ENCODE results near the gene MUC5AC.

The MUC5AC gene

DNA sequence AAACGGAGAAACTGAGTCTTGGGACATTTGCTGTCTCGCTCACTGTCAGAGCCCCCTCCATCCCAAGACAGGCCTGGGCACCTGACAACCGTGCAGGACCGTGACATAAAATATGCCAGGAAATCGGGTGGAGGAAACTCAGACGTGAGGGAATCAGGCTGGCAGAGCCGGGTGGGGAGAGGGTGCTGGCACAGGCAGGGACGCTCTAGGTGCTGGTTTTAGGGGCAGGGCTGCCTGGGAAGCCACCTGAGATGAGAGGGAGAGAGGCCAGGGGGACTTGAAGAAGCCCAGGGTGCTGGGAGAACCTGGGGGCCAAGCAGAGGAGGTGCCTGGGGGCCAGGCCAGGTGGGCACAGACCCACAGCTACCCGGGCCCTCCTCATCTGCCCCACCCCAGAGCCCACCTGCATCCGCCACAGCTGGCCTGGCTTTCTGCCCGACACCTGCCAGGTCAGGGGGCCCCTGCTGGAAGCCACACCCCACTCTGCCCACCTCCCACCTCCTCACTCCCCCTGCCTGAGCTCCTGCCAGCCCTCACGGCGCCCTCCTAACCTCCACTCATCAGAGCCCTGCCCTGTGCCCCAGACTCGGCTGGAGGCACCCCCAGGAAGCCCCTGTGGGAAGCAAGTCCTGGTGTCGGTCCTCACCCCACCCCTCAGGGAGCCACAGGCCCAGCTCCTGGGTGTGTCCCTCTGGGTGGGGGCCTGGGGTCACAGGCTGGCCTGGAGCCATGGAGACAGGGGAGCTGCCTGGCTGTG is 27.3 kb upstream of the MUC5AC start:
- no peak for TF ChIP-seq CTCF (IDR thresholded peaks at IDR 0.05; ENCODE audit: extremely low read depth, missing control alignments)
- DNase-seq (ENCODE audit: low spot score): peak; percentile 20

GRCh38 chr11:1131033-1131911 is 26.5 kb upstream of the MUC5AC start:
- no peak for TF ChIP-seq CTCF (IDR thresholded peaks at IDR 0.05; ENCODE audit: extremely low read depth, missing control alignments)
- no peak for DNase-seq (ENCODE audit: low spot score)

- DNase-seq (ENCODE audit: low spot score): no peak
- no peak for TF ChIP-seq CTCF (IDR thresholded peaks at IDR 0.05; ENCODE audit: extremely low read depth, missing control alignments)
Measured at GRCh38 chr11:1134848-1135445, 22.8 kb upstream of the MUC5AC start.

DNA sequence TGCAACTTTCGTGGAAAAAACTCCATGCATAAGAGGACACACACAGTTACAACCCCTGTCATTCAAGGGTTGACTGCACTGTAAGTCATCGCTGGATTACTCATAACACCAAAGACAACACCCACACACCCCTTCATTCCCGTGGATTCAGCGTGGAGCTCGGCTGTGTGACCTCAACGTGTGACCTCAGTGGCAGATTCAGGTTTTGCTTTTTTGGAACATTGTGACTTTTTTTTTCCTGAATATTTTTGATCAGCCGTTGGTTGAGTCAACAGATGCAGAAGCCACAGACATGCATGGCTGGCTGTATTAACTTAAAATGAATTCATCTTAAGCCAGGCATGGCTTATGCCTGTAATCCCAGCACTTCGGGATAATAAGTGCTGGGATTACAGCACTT is 19.7 kb upstream of the MUC5AC start:
- no peak for TF ChIP-seq CTCF (IDR thresholded peaks at IDR 0.05; ENCODE audit: extremely low read depth, missing control alignments)
- DNase-seq (ENCODE audit: low spot score): no peak

- no peak for TF ChIP-seq CTCF (IDR thresholded peaks at IDR 0.05; ENCODE audit: extremely low read depth, missing control alignments)
- DNase-seq (ENCODE audit: low spot score): no peak
Measured at GRCh38 chr11:1139441-1140083, 18.2 kb upstream of the MUC5AC start.

DNA sequence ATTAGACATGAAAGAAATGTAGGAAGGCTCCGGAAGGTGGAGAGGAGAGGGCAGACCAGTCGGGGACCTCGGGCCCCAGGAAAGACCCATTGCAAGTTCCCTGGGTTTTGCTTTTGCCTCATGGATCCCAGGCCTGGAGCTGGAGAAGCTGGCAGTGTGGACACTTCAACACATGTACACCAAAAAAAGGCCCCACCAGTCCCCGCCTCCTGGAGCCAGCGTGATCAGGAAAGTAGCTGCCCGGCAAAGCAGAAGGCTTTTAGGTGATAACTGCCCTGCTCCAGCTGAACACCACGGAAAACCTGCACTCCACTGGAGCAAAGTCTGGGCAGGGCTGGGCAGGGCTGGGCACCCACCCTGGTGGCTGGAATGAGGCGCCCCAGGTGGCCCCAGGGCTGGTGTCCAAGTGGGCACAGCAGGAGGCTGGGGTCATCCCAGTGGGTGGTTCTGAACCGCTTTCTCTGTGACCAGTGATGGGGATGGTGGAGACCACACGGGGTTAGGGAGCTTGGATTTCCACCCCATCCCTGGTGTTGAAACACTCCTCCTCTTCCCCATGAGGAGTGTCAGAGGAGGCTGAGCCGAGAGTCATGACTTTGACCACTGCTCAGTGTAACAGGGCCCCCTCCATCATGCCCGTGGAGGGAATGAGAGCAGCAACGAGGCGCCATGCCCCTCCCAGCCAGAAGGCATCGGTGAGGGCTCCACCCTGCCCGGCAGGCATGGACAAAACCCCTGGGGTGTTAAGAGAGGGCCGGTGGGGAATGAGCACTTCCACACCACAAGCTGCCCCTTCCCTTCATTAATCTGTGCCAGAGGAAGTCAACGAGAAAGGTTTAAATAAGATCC is 16.9 kb upstream of the MUC5AC start:
- TF ChIP-seq CTCF (IDR thresholded peaks at IDR 0.05; ENCODE audit: extremely low read depth, missing control alignments): no peak
- no peak for DNase-seq (ENCODE audit: low spot score)
